Activated T-helper 17 cell treated with anti-CD3 and anti-CD28 coated beads, Interleukin-2, amount 50 U/mL, for 72 hours (primary cell): ENCODE results near the gene SP140L. TPM values are rescaled to one million over a fixed set of nuclear protein-coding genes. Genes with fewer than 3 reads are reported as not detected.
A peak's percentile ranks its signal among the peaks of the same experiment; 100 is the strongest.

ENCODE experiments used
- ATAC-seq: fragments of 150-1000 bp; cut with Tn5 transposase; replicated peaks from 2 replicates; pipeline ENCODE4 v1.10.0; 2021; ENCODE audit warnings: mild to moderate bottlenecking, moderate library complexity
- H3K27ac Mint-ChIP-seq: one replicate; pipeline ENCODE4 v1.8.0; 2022; ENCODE audit warnings: mixed read lengths
- H3K27me3 Mint-ChIP-seq: one replicate; pipeline ENCODE4 v1.8.0; 2022; ENCODE audit warnings: mixed read lengths
- H3K36me3 Mint-ChIP-seq: one replicate; pipeline ENCODE4 v1.8.0; 2022; ENCODE audit warnings: low read depth, mild to moderate bottlenecking, mixed read lengths
- H3K4me1 Mint-ChIP-seq: one replicate; pipeline ENCODE4 v1.8.0; 2022; ENCODE audit warnings: mixed read lengths
- H3K4me3 Mint-ChIP-seq: one replicate; pipeline ENCODE4 v1.8.0; 2022; ENCODE audit warnings: mild to moderate bottlenecking, mixed read lengths
- H3K9me3 Mint-ChIP-seq: one replicate; pipeline ENCODE4 v1.8.0; 2022; ENCODE audit warnings: mixed read lengths
- total RNA-seq, 2 donors: library from RNA; stranded (reverse); gene quantifications; one replicate each; pipeline ENCODE4 v1.2.3, GENCODE V29; 2022

Gene SP140L
- total RNA-seq, 2 donors from 2014 or later = 45.1 to 70.4 TPM

- Mint-ChIP-seq H3K4me1 (peaks cover 33% of the 10 kb centered on the region), H3K36me3 (peaks cover 31% of the 10 kb centered on the region), H3K9me3 (peaks cover 10% of the 10 kb centered on the region), H3K27ac (peak overlapping the region; percentile 82), H3K27me3 (no peaks in the 10 kb centered on the region), H3K4me3 (peak overlapping the region; percentile 63)
- ATAC-seq = no peak
Measured at GRCh38 chr2:230317366-230317765, 9.6 kb upstream of the SP140L start.

- peaks cover 20% of the 10 kb centered on the region for H3K36me3 Mint-ChIP-seq
- peak overlapping the region; percentile 63 for H3K4me3 Mint-ChIP-seq
- H3K9me3 Mint-ChIP-seq = peaks cover 10% of the 10 kb centered on the region
- peaks cover 33% of the 10 kb centered on the region for H3K4me1 Mint-ChIP-seq
- no peaks in the 10 kb centered on the region for H3K27me3 Mint-ChIP-seq
- peak; percentile 25 for ATAC-seq
- peak overlapping the region; percentile 82 for H3K27ac Mint-ChIP-seq
Measured at GRCh38 chr2:230318190-230319121, 8.5 kb upstream of the SP140L start.

GRCh38 chr2:230319211-230319862, 7.7 kb upstream of the SP140L start:
- Mint-ChIP-seq H3K36me3 (peaks cover 11% of the 10 kb centered on the region), H3K4me1 (peaks cover 33% of the 10 kb centered on the region), H3K27me3 (no peaks in the 10 kb centered on the region), H3K9me3 (peaks cover 7% of the 10 kb centered on the region), H3K4me3 (peak overlapping the region; percentile 63), H3K27ac (peak overlapping the region; percentile 82)
- peak; percentile 93 for ATAC-seq

- no peak overlapping the region for H3K4me3 Mint-ChIP-seq
- no peaks in the 10 kb centered on the region for H3K27me3 Mint-ChIP-seq
- H3K27ac Mint-ChIP-seq = no peak overlapping the region
- peaks cover 38% of the 10 kb centered on the region for H3K4me1 Mint-ChIP-seq
- ATAC-seq = no peak
- H3K9me3 Mint-ChIP-seq = peaks cover 4% of the 10 kb centered on the region
- H3K36me3 Mint-ChIP-seq = peaks cover 2% of the 10 kb centered on the region
Measured at GRCh38 chr2:230321031-230321430, 6.0 kb upstream of the SP140L start.

GRCh38 chr2:230322561-230323384, 4.2 kb upstream of the SP140L start:
- peak overlapping the region; percentile 2 for H3K27ac Mint-ChIP-seq
- peaks cover 44% of the 10 kb centered on the region for H3K4me1 Mint-ChIP-seq
- no peaks in the 10 kb centered on the region for H3K27me3 Mint-ChIP-seq
- H3K9me3 Mint-ChIP-seq = peaks cover 4% of the 10 kb centered on the region
- H3K4me3 Mint-ChIP-seq = no peak overlapping the region
- no peak for ATAC-seq
- H3K36me3 Mint-ChIP-seq = peaks cover 11% of the 10 kb centered on the region

- no peak overlapping the region for H3K27ac Mint-ChIP-seq
- ATAC-seq = no peak
- H3K4me3 Mint-ChIP-seq = no peak overlapping the region
- H3K4me1 Mint-ChIP-seq = peaks cover 37% of the 10 kb centered on the region
- peaks cover 4% of the 10 kb centered on the region for H3K9me3 Mint-ChIP-seq
- no peaks in the 10 kb centered on the region for H3K27me3 Mint-ChIP-seq
- H3K36me3 Mint-ChIP-seq = peaks cover 17% of the 10 kb centered on the region
Measured at GRCh38 chr2:230323385-230324106, 3.4 kb upstream of the SP140L start.

- Mint-ChIP-seq H3K27me3 (no peaks in the 10 kb centered on the region), H3K27ac (no peak overlapping the region), H3K4me3 (no peak overlapping the region), H3K4me1 (peaks cover 41% of the 10 kb centered on the region), H3K9me3 (no peaks in the 10 kb centered on the region), H3K36me3 (peaks cover 26% of the 10 kb centered on the region)
- ATAC-seq = no peak
Measured at GRCh38 chr2:230324503-230324902, 2.5 kb upstream of the SP140L start.

GRCh38 chr2:230325316-230326243, 1.4 kb upstream of the SP140L start:
- no peak for ATAC-seq
- Mint-ChIP-seq H3K27ac (peak overlapping the region; percentile 99), H3K36me3 (peaks cover 37% of the 10 kb centered on the region), H3K27me3 (no peaks in the 10 kb centered on the region), H3K4me3 (peak overlapping the region; percentile 100), H3K9me3 (no peaks in the 10 kb centered on the region), H3K4me1 (peaks cover 49% of the 10 kb centered on the region)

GRCh38 chr2:230327418-230328154, 593 bp downstream of the SP140L start:
- no peaks in the 10 kb centered on the region for H3K27me3 Mint-ChIP-seq
- H3K4me1 Mint-ChIP-seq = peaks cover 50% of the 10 kb centered on the region
- peak overlapping the region; percentile 100 for H3K4me3 Mint-ChIP-seq
- H3K36me3 Mint-ChIP-seq = peaks cover 56% of the 10 kb centered on the region
- peak overlapping the region; percentile 99 for H3K27ac Mint-ChIP-seq
- H3K9me3 Mint-ChIP-seq = no peaks in the 10 kb centered on the region
- peak; percentile 65 for ATAC-seq

- Mint-ChIP-seq H3K36me3 (peaks cover 61% of the 10 kb centered on the region), H3K9me3 (no peaks in the 10 kb centered on the region), H3K4me3 (peak overlapping the region; percentile 100), H3K27ac (peak overlapping the region; percentile 99), H3K4me1 (peaks cover 52% of the 10 kb centered on the region), H3K27me3 (no peaks in the 10 kb centered on the region)
- ATAC-seq = no peak
Measured at GRCh38 chr2:230328155-230328458, 1.1 kb downstream of the SP140L start.

- H3K4me1 Mint-ChIP-seq = peaks cover 62% of the 10 kb centered on the region
- H3K36me3 Mint-ChIP-seq = peaks cover 81% of the 10 kb centered on the region
- peak overlapping the region; percentile 46 for H3K27ac Mint-ChIP-seq
- H3K27me3 Mint-ChIP-seq = no peaks in the 10 kb centered on the region
- peak overlapping the region; percentile 100 for H3K4me3 Mint-ChIP-seq
- no peaks in the 10 kb centered on the region for H3K9me3 Mint-ChIP-seq
- no peak for ATAC-seq
Measured at GRCh38 chr2:230329946-230330605, 3.1 kb downstream of the SP140L start.

- Mint-ChIP-seq H3K9me3 (no peaks in the 10 kb centered on the region), H3K27ac (peak overlapping the region; percentile 46), H3K27me3 (no peaks in the 10 kb centered on the region), H3K4me3 (peak overlapping the region; percentile 100), H3K4me1 (peaks cover 64% of the 10 kb centered on the region), H3K36me3 (peaks cover 87% of the 10 kb centered on the region)
- no peak for ATAC-seq
Measured at GRCh38 chr2:230330725-230331124, 3.7 kb downstream of the SP140L start.
